ENCODE measurements around the gene SETD1B.
"Not testable (repeated sequence)": the region's sequence is repeated elsewhere in the genome, so short reads cannot be mapped to it uniquely, and the experiment has no call there.

SETD1B gene

GRCh38 chr12:121803861-121804416 lies at the start of gene SETD1B:
Gene SETD1B, plus strand, starts transcription at chr12:121804009. Its CDS starts 729 bp downstream, at chr12:121804738.
- peak; percentile 60 for DNase-seq (ENCODE audit: low spot score)

GRCh38 chr12:121754836-121755235 lies 49.0 kb upstream of the SETD1B start:
- DNase-seq (ENCODE audit: low spot score), result no peak

GRCh38 chr12:121755591-121755990 lies 48.2 kb upstream of the SETD1B start:
- no peak for DNase-seq (ENCODE audit: low spot score)

GRCh38 chr12:121758536-121758935 lies 45.3 kb upstream of the SETD1B start:
- DNase-seq (ENCODE audit: low spot score), result not testable (repeated sequence)

GRCh38 chr12:121762269-121762668 lies 41.5 kb upstream of the SETD1B start:
- DNase-seq (ENCODE audit: low spot score), result no peak

GRCh38 chr12:121764808-121765207 lies 39.0 kb upstream of the SETD1B start:
- no peak for DNase-seq (ENCODE audit: low spot score)

GRCh38 chr12:121765573-121765972 lies 38.2 kb upstream of the SETD1B start:
- no peak for DNase-seq (ENCODE audit: low spot score)

- no peak for DNase-seq (ENCODE audit: low spot score)
Measured at GRCh38 chr12:121766290-121767039, 37.3 kb upstream of the SETD1B start.

GRCh38 chr12:121767525-121768016 lies 36.2 kb upstream of the SETD1B start:
- DNase-seq (ENCODE audit: low spot score), result no peak

GRCh38 chr12:121769297-121769830 lies 34.4 kb upstream of the SETD1B start:
- DNase-seq (ENCODE audit: low spot score), result no peak

GRCh38 chr12:121769831-121770301 lies 33.9 kb upstream of the SETD1B start:
- DNase-seq (ENCODE audit: low spot score), result no peak

GRCh38 chr12:121770388-121770787 lies 33.4 kb upstream of the SETD1B start:
- no peak for DNase-seq (ENCODE audit: low spot score)

GRCh38 chr12:121770813-121771625 lies 32.8 kb upstream of the SETD1B start:
- no peak for DNase-seq (ENCODE audit: low spot score)

- peak; percentile 91 for DNase-seq (ENCODE audit: low spot score)
Measured at GRCh38 chr12:121773011-121773777, 30.6 kb upstream of the SETD1B start.

GRCh38 chr12:121774968-121775474 lies 28.8 kb upstream of the SETD1B start:
- no peak for DNase-seq (ENCODE audit: low spot score)

- DNase-seq (ENCODE audit: low spot score), result no peak
Measured at GRCh38 chr12:121775501-121775900, 28.3 kb upstream of the SETD1B start.

GRCh38 chr12:121776190-121777098 lies 27.4 kb upstream of the SETD1B start:
- DNase-seq (ENCODE audit: low spot score), result peak; percentile 82

GRCh38 chr12:121778567-121779421 lies 25.0 kb upstream of the SETD1B start:
- no peak for DNase-seq (ENCODE audit: low spot score)

- DNase-seq (ENCODE audit: low spot score), result no peak
Measured at GRCh38 chr12:121779422-121779895, 24.4 kb upstream of the SETD1B start.
